Activated T-cell treated with anti-CD3 and anti-CD28 coated beads, Interleukin-2, amount 50 U/mL, for 1 hour (primary cell): ENCODE data around the gene SLAMF1.
"Not testable (repeated sequence)": the region's sequence is repeated elsewhere in the genome, so short reads cannot be mapped to it uniquely, and the experiment has no call there.

Experiments
- DNase-seq: peaks from one replicate; pipeline ENCODE4 v3.0.0-alpha.2; 2020

The SLAMF1 gene

DNA sequence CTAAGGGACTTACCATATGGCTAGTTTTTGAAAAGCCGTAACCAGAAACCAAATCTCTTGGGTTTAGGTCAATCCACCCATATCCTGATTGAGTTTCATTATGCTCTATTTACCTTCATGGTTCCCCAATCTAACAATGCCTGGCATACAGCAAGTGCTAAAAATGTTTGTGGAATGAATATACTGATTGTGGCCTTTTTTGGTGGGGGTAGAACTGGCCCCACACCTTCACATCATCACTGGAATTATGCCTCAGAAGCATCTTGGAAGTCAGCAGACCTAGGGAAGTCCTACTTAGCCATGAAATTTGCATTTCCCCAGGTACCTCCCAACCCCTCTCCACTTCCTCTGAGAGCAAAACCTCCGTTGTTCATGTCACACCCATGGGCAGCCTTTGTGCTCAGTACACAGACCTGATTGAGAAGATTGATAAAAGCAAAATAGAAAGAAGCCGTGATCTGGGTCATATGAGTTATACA lies 17.8 kb upstream of the SLAMF1 start:
- no peak for DNase-seq

DNA sequence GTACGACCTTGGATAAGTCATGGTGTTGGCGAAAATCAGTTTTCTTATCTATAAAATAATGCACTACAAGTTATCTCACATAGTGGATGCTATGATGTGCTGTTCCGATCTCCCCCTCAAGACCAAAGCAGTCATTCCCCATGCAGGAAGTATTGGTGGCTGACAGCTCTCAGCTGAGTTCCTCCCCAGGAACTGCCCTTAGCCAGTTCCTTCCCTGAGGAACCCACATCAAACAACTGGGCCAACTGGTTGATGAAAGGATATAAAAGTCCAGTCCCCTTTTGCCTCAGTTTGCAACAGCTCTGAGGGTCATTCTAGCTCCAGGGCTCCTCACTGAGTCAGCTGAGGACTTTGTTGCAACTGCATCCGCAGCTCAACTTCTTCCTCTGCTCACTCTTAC lies 16.1 kb upstream of the SLAMF1 start:
- DNase-seq: no peak

DNA sequence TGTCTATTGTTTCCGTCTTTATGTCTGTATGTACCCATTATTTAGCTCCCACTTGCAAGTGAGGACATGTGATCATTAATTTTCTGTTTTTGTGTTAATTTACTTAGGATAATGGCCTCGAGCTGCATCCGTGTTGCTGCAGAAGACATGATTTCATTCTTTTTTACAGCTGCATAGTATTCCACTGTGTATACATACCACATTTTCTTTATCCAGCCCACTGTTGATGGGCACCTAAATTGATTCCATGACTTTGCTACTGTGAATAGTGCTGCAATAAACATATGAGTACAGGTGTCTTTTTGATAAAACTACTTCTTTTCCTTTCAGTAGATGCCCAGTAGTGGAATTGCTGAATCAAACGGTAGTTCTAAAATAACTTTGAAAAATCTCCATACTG lies 12.7 kb upstream of the SLAMF1 start:
- DNase-seq: no peak

DNA sequence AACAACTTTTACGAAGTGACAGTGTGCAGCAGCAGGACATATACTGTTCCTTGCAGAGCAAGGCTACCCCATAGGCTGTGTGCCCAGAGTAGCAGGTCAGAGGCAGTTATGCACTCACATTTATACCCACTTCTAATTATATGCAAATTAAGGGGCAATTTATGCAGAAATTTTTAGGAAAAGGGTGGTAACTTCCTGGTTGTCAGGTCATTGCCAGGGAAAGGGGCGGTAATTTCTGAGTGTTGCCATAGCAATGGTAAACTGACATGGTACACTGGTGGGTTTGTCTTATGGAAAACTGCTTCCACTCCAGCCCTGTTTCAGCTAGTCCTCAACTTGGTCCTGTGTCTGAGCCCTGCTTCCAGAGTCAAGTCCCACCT lies 12.0 kb upstream of the SLAMF1 start:
- no peak for DNase-seq

DNA sequence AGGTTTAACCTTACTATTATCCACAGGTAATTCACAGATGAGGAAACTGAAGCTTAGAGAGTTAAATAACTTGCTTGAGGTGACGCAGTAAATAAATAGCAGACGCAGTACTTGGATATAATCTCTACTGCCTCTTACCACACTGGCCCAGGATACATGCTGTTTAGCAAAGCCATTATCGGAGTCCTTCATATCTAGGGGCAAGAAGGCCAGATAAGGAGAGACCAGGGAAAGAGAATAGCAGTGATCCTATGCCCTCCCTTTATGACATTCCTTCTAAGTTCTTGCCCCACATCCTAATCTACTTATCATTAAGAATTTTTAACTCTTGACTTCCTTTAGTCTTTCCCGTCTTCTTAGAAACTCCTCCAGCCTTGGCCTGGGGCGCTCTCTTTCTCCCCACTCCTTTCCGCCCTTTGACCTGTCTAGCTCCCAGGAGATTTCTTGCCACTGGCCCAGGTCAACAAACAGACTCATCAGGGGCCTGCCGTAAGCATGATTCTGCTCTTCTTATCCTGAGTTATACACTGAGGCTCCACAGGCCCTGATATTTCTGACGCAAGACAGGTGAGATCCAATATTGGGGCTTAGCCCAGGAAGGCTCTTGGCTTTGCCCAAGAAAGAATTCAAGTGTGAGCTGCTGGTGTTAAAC lies 11.4 kb upstream of the SLAMF1 start:
- DNase-seq: no peak

DNA sequence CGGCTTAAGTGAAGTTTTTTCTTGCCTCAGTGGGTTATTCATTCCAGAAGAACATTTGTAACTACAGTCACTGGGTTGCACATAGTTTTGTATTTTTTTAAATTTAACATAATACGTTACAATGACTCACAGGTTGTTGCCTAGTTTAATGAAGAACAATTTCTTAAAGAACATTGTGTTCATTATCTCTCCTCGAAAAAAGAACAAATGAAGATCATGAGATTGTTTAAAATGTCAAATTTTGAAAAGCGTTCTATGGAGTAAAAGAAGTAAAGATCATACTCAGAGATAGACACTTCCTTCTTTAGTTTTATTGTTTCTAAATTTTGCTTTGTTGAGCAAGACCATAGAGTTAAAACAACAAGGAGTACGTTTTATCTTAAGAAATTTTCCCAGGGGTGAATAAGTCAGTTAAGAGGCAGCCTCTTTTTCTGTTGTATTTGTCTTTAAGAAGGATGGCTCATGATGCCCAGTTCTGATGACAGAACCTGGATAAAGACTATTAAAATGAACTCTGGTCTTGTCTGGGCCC lies 10.5 kb upstream of the SLAMF1 start:
- DNase-seq: no peak

DNA sequence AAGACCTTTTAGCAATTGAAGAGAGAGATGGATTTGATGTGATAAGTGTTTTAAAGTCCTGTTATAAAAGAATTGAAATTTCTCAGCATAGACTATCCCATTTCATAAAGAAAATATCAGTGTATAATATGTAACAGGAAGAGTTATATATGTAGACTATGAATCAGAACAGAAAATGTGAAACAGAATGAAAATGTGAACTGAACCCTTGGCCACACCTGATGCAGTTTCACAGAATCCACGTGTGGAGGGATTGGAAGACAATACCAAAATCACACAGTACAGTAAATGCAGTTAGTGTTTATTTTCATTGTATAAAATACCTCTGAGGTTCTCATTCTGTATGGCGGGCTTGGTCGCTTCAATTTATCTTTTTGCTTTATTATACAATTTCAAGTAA lies 9.9 kb upstream of the SLAMF1 start:
- no peak for DNase-seq

DNA sequence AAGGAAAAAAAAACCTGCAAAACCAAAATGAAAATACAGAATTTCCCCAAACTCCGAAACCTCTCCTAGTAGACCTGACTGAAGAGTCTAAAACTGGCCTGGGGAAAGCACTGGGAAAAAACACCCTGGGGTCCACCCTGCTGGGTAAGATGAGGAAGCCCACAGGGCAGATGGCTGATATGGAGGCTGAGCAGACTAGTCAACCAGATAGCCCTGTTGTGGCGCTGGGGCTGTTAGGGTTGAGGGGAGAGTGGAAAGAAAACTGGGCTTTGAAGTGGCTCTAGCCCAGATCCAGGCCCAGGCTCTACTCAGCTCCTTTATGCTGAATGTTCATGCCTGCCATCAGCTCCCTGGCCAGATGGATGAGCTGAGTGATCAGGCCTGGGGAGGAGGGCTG lies 6.8 kb upstream of the SLAMF1 start:
- no peak for DNase-seq

DNA sequence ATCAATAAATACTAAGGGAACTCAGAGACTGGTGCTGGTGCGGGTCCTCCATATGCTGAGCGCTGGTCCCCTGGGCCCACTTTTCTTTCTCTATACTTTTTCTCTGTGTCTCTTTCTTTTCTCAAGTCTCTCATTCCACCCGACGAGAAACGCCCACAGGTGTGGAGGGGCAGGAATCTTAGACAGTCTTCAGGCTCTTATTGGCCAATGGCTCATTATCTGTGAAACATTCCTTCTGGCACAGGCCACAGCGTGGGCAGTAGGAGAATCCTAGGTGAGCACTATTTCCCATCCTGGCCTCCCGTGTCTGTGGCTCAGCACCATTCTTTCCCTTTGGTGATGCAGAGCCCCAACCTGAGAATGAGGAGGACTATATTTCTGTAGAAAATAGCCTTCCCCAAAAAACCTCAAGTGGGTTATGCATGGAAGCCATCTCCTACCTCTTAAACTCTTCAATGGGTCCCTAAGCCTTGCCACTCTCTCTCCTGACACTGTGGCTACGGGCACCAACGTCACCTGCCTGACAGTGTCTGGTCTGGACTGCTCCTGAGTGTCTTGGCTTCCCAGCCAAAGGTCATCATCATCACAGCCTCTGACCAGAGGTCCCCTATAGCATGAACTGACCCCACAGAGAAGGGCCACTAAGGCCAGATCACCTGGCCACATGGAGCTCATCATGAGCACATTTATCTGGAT lies 6.2 kb upstream of the SLAMF1 start:
- no peak for DNase-seq

DNA sequence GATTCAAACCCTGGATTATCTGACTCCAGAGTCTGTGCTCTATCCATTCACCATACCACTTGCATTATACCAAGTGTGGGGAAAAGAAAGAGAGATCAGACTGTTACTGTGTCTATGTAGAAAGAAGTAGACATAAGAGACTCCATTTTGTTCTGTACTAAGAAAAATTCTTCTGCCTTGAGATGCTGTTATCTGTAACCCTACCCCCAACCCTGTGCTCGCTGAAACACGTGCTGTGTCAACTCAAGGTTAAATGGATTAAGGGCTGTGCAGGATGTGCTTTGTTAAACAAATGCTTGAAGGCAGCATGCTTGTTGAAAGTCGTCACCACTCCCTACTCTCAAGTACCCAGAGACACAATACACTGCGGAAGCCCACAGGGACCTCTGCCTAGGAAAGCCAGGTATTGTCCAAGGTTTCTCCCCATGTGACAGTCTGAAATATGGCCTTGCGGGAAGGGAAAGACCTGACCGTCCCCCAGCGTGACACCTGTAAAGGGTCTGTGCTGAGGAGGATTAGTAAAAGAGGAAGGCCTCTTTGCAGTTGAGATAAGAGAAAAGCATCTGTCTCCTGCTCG lies 5.3 kb upstream of the SLAMF1 start:
- not testable (repeated sequence) for DNase-seq

DNA sequence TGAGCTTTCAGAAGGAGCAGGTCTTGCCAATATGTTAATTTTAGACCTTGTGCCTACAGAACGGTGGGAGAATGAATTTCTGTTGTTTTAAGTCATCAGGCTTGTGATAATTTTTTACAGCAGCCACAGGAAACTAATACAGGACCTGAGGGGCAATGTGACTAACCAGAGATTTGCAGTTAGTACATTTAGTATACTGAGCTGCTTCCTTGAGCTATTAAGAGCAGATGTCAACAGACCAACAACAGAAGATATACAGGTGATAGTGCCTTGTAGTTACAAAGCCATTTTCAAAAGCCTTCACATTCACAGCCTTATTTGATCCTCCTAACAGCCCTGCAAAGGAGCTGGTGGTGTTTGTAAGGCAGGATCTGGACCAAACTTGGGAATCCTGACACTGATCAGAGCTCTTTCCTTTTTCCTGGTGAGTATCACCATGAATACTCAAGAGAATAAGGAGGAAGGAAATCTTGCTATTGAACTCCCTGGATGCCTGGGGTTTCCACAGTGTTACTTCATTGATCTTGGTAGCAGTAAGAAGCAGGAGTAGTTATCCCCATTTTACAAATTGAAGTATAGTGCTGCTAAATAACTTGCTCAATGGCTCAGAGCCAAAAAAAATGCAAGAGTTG lies 4.7 kb upstream of the SLAMF1 start:
- DNase-seq: no peak

DNA sequence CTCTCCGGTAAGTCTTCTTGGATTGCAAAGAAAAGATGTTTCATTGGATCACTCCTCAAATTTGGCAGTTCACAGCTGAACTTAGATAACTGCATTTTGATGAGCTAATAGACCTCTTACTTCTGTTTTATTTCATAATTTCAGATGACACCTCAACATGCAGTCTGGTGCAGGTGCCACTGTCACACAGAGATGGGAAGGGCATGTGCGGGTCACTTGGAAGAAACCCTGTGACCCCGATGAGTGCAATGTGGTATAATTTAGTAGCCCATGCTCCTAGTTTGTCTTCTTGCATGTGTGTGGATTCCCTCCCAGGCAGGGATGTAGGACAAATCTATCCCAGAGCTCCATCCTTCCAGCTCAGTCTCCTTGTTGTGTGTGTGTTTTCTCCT lies 481 bp upstream of the SLAMF1 start:
- DNase-seq: no peak

DNA sequence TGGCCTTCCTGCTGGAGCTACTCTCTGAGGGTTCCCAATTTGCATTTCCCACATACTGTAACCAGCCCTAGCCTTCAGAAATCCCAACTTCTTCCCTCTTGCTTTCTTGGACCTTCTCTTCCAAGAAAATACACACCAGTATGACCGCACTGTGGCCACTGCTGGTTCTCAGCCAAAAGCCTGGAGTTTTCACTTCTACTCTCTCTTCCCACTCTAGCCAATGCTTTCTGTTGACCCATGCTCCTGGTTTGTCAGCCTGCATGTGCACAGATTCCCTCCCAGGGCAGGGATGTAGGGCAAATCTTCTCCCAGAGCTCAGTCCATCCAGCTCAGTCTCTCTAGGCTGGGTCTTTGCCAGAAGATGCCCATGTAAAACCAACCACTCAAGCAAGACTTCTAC lies 664 bp downstream of the SLAMF1 start:
- no peak for DNase-seq

DNA sequence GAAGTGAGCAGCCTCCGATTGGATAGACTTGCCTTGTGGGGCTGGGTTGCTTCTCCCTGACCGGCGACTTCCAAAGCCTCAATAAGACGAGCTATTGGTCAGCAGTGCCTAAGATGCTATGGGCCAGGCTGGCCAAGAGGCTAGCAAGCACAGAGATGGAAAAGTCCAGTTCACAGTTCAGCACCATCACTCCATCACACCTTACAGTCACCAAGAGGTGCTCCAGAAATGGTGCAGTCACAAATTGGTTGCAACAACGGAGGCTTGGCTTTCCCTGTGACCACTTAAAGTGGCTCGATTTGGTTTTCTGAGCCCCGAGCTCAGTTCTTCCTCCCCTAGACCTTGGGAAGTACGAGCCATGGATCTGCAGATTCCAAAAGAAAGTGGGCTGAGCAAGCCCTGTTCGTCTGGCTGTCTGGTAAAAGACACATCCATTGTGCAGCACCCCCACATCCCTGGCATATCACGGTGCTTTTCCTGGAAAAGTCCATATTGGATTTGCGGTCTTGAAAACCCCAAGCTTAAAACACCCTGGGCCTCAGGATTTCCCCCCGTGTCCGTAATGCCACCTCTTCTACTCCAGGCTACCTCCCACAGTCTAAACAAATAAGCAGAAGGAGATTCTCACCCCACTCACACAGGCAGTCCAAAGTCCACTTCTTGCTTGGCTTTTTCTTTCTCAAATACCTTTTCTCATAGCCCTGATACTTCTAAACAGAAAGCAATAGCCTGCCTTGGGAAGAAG lies 1.3 kb downstream of the SLAMF1 start:
- no peak for DNase-seq

DNA sequence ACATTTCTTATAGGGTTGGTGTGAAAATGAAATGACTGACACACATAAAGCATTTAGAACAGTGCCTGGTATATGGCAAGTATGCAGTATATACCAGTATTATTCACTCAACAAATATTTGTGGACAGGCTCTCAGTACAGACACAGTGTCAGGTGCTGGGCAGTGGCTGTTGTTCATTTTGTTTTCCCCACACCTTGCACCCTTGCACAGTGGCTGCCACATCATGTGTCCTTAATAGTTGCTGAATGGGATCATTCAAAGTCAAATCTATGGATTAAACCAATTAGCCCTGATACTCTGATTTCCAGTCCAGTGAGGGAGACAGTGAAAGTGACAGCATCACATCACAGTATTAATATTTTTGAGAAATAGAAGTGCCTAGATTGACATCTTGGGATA lies 2.4 kb downstream of the SLAMF1 start:
- DNase-seq: no peak

DNA sequence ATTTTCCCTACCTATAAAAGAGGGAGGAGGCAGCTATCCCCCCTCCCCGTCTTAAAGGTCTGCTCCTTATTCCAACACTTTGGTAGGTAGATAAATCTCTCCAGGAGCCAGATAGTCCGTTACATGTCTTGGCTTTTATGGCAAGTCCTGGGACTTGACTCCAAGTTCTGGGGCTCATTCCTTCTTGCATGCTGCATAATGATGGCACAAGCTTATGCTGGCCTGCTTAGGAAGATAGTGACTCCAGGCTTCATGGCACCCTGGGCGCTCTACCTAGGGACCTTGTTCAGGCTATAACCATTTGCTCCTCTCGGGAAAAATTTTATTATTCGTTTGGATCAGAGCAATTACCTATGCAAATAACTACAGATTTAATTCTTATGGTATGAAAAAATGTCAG lies 3.7 kb downstream of the SLAMF1 start:
- DNase-seq: no peak

DNA sequence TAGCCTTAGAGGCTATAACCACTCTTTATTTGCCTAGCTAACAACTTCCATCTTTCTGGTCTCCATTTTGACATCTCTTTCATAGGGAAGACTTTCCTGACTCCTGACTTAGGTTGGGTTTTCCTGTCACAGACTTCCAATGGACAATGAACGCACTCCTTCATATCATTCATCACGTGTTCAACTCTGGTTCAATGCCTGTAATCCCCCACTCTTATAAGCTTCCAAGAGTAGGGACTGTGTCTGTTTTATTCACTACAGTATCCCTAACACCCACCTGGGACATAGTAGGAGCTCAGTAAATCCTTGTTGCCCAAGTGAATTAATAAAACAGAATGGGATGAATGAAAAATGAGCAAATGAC lies 4.6 kb downstream of the SLAMF1 start:
- DNase-seq: no peak

DNA sequence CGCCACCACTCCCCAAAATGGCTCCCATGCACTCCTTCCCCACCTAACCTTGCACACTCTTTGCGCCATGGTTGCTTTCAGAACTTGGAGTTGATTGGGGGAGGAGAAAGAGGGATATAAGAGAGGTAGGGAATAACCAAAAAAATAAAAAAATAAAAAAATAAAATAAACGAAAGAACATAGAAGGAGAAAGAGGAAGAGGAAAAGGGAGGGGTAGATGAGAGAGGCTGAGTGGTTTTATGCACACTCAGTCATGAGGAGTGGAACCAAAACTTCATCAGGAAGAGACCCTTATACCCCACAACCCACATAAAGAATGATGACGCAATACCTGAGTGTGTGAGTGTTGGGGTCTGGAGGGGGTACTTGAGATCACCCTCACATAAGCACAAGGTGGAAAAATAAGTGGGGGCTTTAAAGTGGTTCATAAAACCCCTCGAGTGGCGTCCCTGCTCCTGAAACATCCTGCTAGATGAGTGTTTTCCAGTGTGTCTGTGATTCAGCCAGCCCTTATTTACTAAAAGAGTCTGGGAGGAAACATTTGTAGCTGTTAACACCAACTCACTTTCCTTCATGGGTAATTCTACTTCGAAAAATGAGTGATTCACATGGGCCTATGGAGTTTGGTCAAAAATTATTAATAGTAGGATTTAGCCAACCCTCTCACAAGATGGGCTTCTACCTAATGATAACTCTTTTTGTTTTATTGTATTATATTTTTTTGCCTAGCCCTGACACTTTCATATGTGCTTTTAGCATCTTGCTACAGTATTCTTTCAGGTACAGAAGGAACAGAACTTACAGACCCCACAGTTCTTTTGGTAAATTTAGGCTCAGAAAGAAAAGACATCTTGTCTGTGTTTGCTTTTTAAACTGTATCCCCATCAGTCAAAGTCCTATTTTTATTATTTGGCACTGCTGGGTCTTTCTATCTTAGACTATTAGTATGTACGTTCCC lies 5.2 kb downstream of the SLAMF1 start:
- no peak for DNase-seq

DNA sequence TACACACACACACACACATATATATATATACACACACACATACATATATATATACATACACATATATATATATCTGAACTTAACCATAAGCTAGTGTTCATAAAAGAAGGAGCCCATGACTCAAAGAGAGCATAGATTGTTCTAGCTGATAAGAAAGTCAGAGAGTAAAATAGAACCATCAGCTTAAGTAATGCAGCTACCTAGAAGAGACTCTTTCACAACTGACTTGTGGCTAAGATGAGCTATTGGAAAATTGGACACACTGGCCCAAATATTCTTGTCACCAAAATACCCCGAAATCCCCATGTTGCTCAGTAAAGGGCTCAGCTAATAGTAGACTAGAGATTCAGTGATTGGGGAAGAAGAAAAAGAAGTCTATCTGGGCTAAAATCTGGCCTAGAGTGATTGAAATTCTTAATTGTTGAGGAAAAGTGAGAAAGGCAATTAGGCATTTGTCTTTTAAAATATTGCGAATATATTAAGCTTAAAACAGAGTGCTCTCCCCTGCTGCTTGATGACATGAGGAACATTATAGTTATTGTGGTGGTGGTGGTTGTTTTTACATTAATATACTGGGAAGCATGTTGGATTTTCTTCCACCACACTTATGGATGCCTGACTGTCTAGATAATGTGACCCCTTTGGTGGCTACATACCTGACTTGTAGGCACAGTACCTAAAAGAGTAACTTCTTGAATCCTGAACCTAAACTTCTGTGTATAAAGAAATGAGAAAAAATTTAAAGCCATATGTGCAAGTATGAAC lies 6.3 kb downstream of the SLAMF1 start:
- no peak for DNase-seq

DNA sequence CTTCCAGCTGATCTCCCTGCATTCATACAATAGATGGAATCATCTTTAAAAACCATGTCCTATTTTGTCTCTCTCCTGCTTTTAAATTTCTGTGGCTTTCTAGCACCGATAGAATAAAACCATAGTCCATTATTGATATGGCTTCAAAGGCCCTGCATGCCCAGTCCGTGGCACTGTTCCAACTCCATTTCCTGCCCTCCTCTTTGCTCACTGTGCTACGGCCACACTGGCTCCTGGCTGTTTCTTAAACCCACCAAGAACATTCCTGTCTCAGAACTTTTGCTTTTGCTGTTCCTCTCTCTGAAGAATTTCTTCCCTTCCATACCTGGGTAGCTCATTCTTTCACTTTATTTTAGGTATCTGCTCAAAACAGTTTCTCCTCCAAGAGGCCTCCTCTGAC lies 7.2 kb downstream of the SLAMF1 start:
- DNase-seq: no peak

DNA sequence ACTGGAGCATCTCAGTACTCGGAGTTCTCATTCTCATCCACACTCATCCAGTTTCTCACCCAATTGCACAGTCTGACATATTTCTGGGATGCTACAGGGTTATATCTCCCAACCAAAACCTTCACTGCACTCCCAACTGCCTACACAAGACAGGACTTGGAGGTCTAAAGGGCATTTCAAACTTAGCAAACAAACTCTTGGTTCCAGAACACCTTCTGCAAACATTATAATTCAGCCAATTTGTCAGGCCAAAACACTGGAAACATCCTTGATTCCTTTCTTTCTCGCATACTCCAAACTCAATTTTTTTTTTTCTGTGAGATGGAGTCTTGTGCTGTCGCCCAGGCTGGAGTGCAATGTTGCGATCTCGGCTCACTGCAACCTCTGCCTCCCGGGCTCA lies 7.9 kb downstream of the SLAMF1 start:
- DNase-seq: no peak
